Stomach (tissue), 4 donors: ENCODE data around the gene CKAP5.

Source experiments
- CTCF ChIP-seq, 7 experiments: fragments of 450-650 bp in 4 of 7; fragments of 200-600 bp in 3 of 7; sonication (generic) in 3 of 7; IDR thresholded peaks; one replicate each; pipeline ENCODE4 v1.5.1; 2016 to 2019; ENCODE audit warnings: antibody characterized with exemption in 7 of 7, control low read depth in 2 of 7, mild to moderate bottlenecking in 1 of 7
- POLR2A ChIP-seq, 4 donors: fragments of 450-650 bp; IDR thresholded peaks; one replicate each; pipeline ENCODE4 v1.6.1; 2016; ENCODE audit warnings: antibody characterized with exemption in 4 of 4, control low read depth in 2 of 4, mild to moderate bottlenecking in 1 of 4, moderate library complexity in 1 of 4

- TF ChIP-seq POLR2A (IDR thresholded peaks at IDR 0.05) (no peak), CTCF (IDR thresholded peaks at IDR 0.05) (peak in 1 of 7 experiments; percentile 21)
Observed at GRCh38 chr11:46826310-46827044, 19.6 kb downstream of the CKAP5 start.
